ENCODE data around the gene IRF9.

- TF ChIP-seq CTCF (IDR thresholded peaks at IDR 0.05; ENCODE audit: low read length) (no peak), EZH2 (IDR thresholded peaks at IDR 0.05; ENCODE audit: borderline replicate concordance, low read length) (no peak)
Measured at GRCh38 chr14:24150567-24150966, 10.5 kb upstream of the IRF9 start.

Measured in OCI-LY1 (cell line).